GM23338 (cell line): ENCODE measurements around the gene AHDC1. TPM values are rescaled to one million over a fixed set of nuclear protein-coding genes. Genes with fewer than 3 reads are reported as not detected.

Experiments
- ATAC-seq: fragments of 200-7000 bp; cut with Tn5 transposase; 3 replicates; pipeline ENCODE4 v1.9.1; 2020
- DNase-seq: peaks from one replicate; pipeline ENCODE4 v3.0.0-alpha.2; 2015; ENCODE audit warnings: low spot score
- H2AFZ ChIP-seq: fragments of 200-600 bp; sonication (generic); 2 replicates; pipeline ENCODE4 v1.8.0; 2016; ENCODE audit warnings: antibody characterized with exemption, mild to moderate bottlenecking, moderate library complexity
- H3F3A ChIP-seq: fragments of 200-600 bp; sonication (generic); replicated peaks from 2 replicates; pipeline ENCODE4 v1.8.0; 2017; ENCODE audit warnings: antibody characterized with exemption, mixed run types, low read depth
- H3K27ac ChIP-seq: fragments of 200-600 bp; sonication (generic); 2 replicates; pipeline ENCODE4 v1.6.1; 2016; ENCODE audit warnings: low read depth
- H3K27me3 ChIP-seq: fragments of 200-600 bp; sonication (generic); 2 replicates; pipeline ENCODE4 v1.8.0; 2016; ENCODE audit warnings: mild to moderate bottlenecking, mixed run types, moderate library complexity; ENCODE audit not compliant: insufficient read depth
- H3K36me3 ChIP-seq: fragments of 200-600 bp; sonication (generic); 2 replicates; pipeline ENCODE4 v1.8.0; 2016; ENCODE audit warnings: mild to moderate bottlenecking; ENCODE audit not compliant: insufficient read depth
- H3K4me1 ChIP-seq: fragments of 200-600 bp; sonication (generic); 2 replicates; pipeline ENCODE4 v1.8.0; 2016; ENCODE audit warnings: mild to moderate bottlenecking, moderate library complexity; ENCODE audit not compliant: insufficient read depth
- H3K4me2 ChIP-seq: fragments of 200-600 bp; sonication (generic); 2 replicates; pipeline ENCODE4 v1.7.1; 2017; ENCODE audit warnings: mixed run types
- H3K4me3 ChIP-seq: fragments of 200-600 bp; sonication (generic); 2 replicates; pipeline ENCODE4 v1.6.1; 2016; ENCODE audit warnings: mixed run types
- H3K79me2 ChIP-seq: fragments of 200-600 bp; sonication (generic); replicated peaks from 2 replicates; pipeline ENCODE4 v1.8.0; 2017; ENCODE audit warnings: mild to moderate bottlenecking; ENCODE audit not compliant: insufficient read depth
- H3K9me2 ChIP-seq: fragments of 200-600 bp; sonication (generic); 2 replicates; pipeline ENCODE4 v1.8.0; 2017; ENCODE audit not compliant: insufficient read depth
- H4K20me1 ChIP-seq: fragments of 200-600 bp; sonication (generic); replicated peaks from 2 replicates; pipeline ENCODE4 v1.8.0; 2017; ENCODE audit warnings: mild to moderate bottlenecking; ENCODE audit not compliant: insufficient read depth
- H3K27ac Mint-ChIP-seq: 2 replicates; pipeline ENCODE4 v1.8.0; 2020; ENCODE audit warnings: inconsistent platforms, mild to moderate bottlenecking, moderate library complexity, mixed read lengths
- H3K27me3 Mint-ChIP-seq: 3 replicates; pipeline ENCODE4 v1.8.0; 2022; ENCODE audit warnings: low read depth, mild to moderate bottlenecking, moderate library complexity, mixed read lengths, inconsistent platforms; ENCODE audit not compliant: insufficient read depth, poor library complexity
- H3K36me3 Mint-ChIP-seq: 3 replicates; pipeline ENCODE4 v1.8.0; 2021; ENCODE audit warnings: low read depth, mild to moderate bottlenecking, inconsistent platforms, moderate library complexity, mixed read lengths
- H3K4me1 Mint-ChIP-seq: 3 replicates; pipeline ENCODE4 v1.8.0; 2020; ENCODE audit warnings: mild to moderate bottlenecking, inconsistent platforms, mixed read lengths
- H3K4me3 Mint-ChIP-seq: 3 replicates; pipeline ENCODE4 v1.8.0; 2021; ENCODE audit warnings: moderate library complexity, mild to moderate bottlenecking, inconsistent platforms, mixed read lengths
- H3K9me3 Mint-ChIP-seq: 3 replicates; pipeline ENCODE4 v1.8.0; 2020; ENCODE audit warnings: moderate library complexity, mild to moderate bottlenecking, inconsistent platforms, mixed read lengths
- CREB1 ChIP-seq: fragments of 250-450 bp; sonication (Bioruptor Pico); IDR thresholded peaks from 2 replicates; pipeline ENCODE4 v1.5.0; 2020; ENCODE audit warnings: low read depth, mild to moderate bottlenecking, moderate library complexity
- CTCF ChIP-seq, 2 experiments: fragments of 200-600 bp in 1 of 2; sonication (generic) in 1 of 2; conservative IDR thresholded peaks; 2 replicates each; pipeline versions ENCODE4 v1.5.1 to v1.6.1; 2016 to 2017; ENCODE audit warnings: antibody characterized with exemption in 2 of 2, low read depth in 2 of 2, mild to moderate bottlenecking in 2 of 2, moderate library complexity in 1 of 2
- ETS1 ChIP-seq: IDR thresholded peaks from 2 replicates; pipeline ENCODE4 v1.6.1; 2016; ENCODE audit warnings: antibody characterized with exemption
- EZH2 ChIP-seq: fragments of 200-600 bp; sonication (generic); IDR thresholded peaks from one replicate; pipeline ENCODE4 v1.8.0; 2017; ENCODE audit warnings: antibody characterized with exemption, mild to moderate bottlenecking, low read depth; ENCODE audit not compliant: unreplicated experiment
- EZH2phosphoT487 ChIP-seq: fragments of 200-600 bp; sonication (generic); IDR thresholded peaks from one replicate; pipeline ENCODE4 v1.8.1; 2018; ENCODE audit warnings: antibody characterized with exemption; ENCODE audit not compliant: unreplicated experiment
- JUNB ChIP-seq: IDR thresholded peaks from one replicate; pipeline ENCODE4 v1.6.1; 2016; ENCODE audit warnings: antibody characterized with exemption; ENCODE audit not compliant: unreplicated experiment
- NANOG ChIP-seq: IDR thresholded peaks from 2 replicates; pipeline ENCODE4 v1.6.1; 2016; ENCODE audit warnings: antibody characterized with exemption, borderline replicate concordance
- POLR2AphosphoS5 ChIP-seq: IDR thresholded peaks from 2 replicates; pipeline ENCODE4 v1.6.1; 2016; ENCODE audit warnings: antibody characterized with exemption, low read depth
- REST ChIP-seq: IDR thresholded peaks from one replicate; pipeline ENCODE4 v1.6.1; 2018; ENCODE audit warnings: antibody characterized with exemption; ENCODE audit not compliant: unreplicated experiment
- STAT1 ChIP-seq: IDR thresholded peaks from one replicate; pipeline ENCODE4 v1.6.1; 2016; ENCODE audit warnings: antibody characterized with exemption; ENCODE audit not compliant: unreplicated experiment
- ZNF114 ChIP-seq: fragments of 250-450 bp; sonication (Bioruptor Pico); IDR thresholded peaks from 2 replicates; pipeline ENCODE4 v1.5.0; 2020; ENCODE audit warnings: mild to moderate bottlenecking, moderate library complexity
- ZNF331 ChIP-seq: fragments of 250-450 bp; sonication (Bioruptor Pico); IDR thresholded peaks from 2 replicates; pipeline ENCODE4 v1.5.0; 2020; ENCODE audit warnings: low read depth, mild to moderate bottlenecking, moderate library complexity
- ZNF462 ChIP-seq: fragments of 250-450 bp; sonication (Bioruptor Pico); IDR thresholded peaks from 2 replicates; pipeline ENCODE4 v1.5.0; 2020; ENCODE audit warnings: mild to moderate bottlenecking, moderate library complexity
- polyA plus RNA-seq: library from polyadenylated mRNA; unstranded; fragments of >200 nt; fragmentation: Nextera tagmentation; extraction: Ambion mirVana; gene quantifications from 2 replicates; pipeline ENCODE4 v1.2.1, GENCODE V29; 2016
- total RNA-seq: library from RNA; depleted of rRNA; stranded (reverse); fragments of >200 nt; shearing (Covaris generic); gene quantifications from 2 replicates; pipeline ENCODE4 v1.2.3, GENCODE V29; 2014

AHDC1 gene
- total and polyA plus RNA-seq, 2 experiments from 2014 or later, result 8.3 to 22.2 TPM

- no peaks in the 10 kb centered on the region for H3K9me3 Mint-ChIP-seq
- peak; percentile 50 for ATAC-seq
- H4K20me1 ChIP-seq, result peaks cover 5% of the 10 kb centered on the region
These were observed 35.5 kb downstream of the AHDC1 start for GRCh38 chr1:27568300-27569087.

More at GRCh38 chr1:27568300-27569087, 35.5 kb downstream of the AHDC1 start:
- no peaks in the 10 kb centered on the region for H3K27me3 ChIP-seq
- H3K36me3 ChIP-seq, result no peaks in the 10 kb centered on the region
- no peak overlapping the region for H2AFZ ChIP-seq
- TF ChIP-seq NANOG, result no peak
- TF ChIP-seq EZH2phosphoT487, result no peak
- peak; percentile 50; the same call in 1 of the 2 replicates for TF ChIP-seq CREB1 (CRISPR knock-in tag)
- TF ChIP-seq STAT1, result no peak
- no peak for TF ChIP-seq REST
- TF ChIP-seq POLR2AphosphoS5, result peak; percentile 31; the same call in 1 of the 2 replicates
- no peak for TF ChIP-seq ETS1
- TF ChIP-seq EZH2, result no peak
- no peak for TF ChIP-seq ZNF462 (CRISPR knock-in tag)
- TF ChIP-seq ZNF114 (CRISPR knock-in tag), result no peak
- TF ChIP-seq CTCF (conservative IDR thresholded peaks at IDR 0.05; ENCODE audit: low read depth in 2 of 2), result peak; percentile 64 to 73
- no peak for TF ChIP-seq JUNB
- TF ChIP-seq ZNF331 (CRISPR knock-in tag), result no peak
- peak overlapping the region; percentile 92 for H3K4me2 ChIP-seq
- DNase-seq, result peak; percentile 93
- Mint-ChIP-seq H3K4me3 (peak overlapping the region; percentile 47), H3K36me3 (no peaks in the 10 kb centered on the region; the same call in 2 of the 3 replicates), H3K4me1 (peaks cover 87% of the 10 kb centered on the region), H3K27me3 (peaks cover 26% of the 10 kb centered on the region), H3K27ac (peak overlapping the region; percentile 10; the same call in 1 of the 2 replicates)
- peaks cover 46% of the 10 kb centered on the region for H3F3A ChIP-seq
- H3K27ac ChIP-seq, result no peak overlapping the region; the same call in 1 of the 2 replicates
- peak overlapping the region; percentile 54 for H3K4me3 ChIP-seq
- no peaks in the 10 kb centered on the region for H3K9me2 ChIP-seq
- H3K79me2 ChIP-seq, result peaks cover 24% of the 10 kb centered on the region
- H3K4me1 ChIP-seq, result peaks cover 81% of the 10 kb centered on the region
